ENCODE data around the gene VWA2. TPM values are rescaled to one million over a fixed set of nuclear protein-coding genes. Genes with fewer than 3 reads are reported as not detected.
A peak's percentile ranks its signal among the peaks of the same experiment; 100 is the strongest.

VWA2 gene
- polyA plus RNA-seq, 3 donors from 2014 or later: not detected

DNA sequence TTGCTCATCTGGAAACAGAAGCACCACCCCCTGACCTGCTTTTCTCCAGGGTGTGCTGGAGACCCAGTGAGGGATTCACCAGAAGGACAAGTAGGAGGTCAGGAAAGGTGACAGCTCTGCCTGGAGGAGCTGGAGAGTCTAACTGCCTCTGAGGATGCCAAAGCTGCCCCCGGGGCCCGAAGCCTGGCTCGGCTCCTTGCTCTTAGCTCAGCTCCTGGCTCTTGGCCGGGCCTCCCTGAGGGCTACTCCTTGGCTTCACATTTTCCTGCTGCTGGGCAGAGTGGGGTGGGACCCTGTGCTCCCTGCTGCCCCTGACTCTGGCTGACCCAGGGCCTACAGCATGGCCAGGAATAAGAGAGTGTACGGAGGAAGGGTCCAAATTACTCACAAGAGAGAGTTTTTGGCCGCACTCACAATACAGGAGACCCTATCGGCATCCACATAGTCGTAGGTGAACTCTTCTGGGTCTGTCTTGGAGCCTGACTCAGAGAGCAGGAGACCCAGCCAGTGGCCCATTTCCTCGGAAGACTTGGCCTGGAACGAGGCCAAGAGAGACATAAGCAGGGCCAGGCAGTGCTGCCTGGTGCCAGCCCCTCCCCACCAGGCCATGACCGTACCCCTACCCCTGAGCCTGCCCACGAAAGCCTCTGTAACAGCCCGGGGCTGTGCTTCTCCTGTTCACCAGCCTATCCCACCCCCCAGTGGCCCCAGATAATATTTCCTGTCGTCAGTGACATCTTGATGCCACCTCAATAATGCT lies 63.1 kb downstream of the VWA2 start:
- H3K4me1 Mint-ChIP-seq: peaks cover 9 to 12% of the 10 kb centered on the region in 2 donors
- DNase-seq: no peak
- H3K4me3 Mint-ChIP-seq: no peak overlapping the region
- peaks cover 4 to 15% (median 13%) of the 10 kb centered on the region in 3 donors for H3K36me3 Mint-ChIP-seq
- peaks cover 0 to 1% (median 0%) of the 10 kb centered on the region in 6 donors for H3K9me3 Mint-ChIP-seq
- H3K27ac Mint-ChIP-seq: no peak overlapping the region
- H3K27me3 Mint-ChIP-seq (ENCODE audit: low read depth in 3 of 3): peaks cover 2 to 4% (median 2%) of the 10 kb centered on the region in 3 donors

DNA sequence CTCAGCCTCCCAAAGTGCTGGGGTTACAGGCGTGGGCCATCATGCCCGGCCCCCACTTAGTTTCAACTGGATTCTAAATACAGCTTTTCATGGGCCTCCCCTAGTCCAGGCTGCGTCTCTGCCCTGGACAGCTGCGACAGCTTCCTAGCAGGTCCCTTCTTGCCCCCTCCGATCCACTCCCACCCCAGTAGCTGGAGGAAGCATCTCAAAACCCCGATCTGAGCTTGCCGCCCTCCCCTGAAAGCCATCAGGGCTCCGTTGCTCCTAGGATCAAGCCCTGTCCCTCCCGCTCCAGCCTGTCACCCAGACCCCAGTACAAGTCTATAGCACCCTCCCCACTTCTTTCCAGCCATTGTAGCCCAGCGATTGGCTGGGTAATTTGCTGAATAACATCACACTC lies 64.5 kb downstream of the VWA2 start:
- H3K27ac Mint-ChIP-seq: no peak overlapping the region
- H3K9me3 Mint-ChIP-seq: no peaks in the 10 kb centered on the region
- H3K27me3 Mint-ChIP-seq (ENCODE audit: low read depth in 3 of 3): peaks cover 2 to 4% (median 4%) of the 10 kb centered on the region in 3 donors
- peaks cover 9 to 12% of the 10 kb centered on the region in 2 donors for H3K4me1 Mint-ChIP-seq
- H3K4me3 Mint-ChIP-seq: peak overlapping the region in 4 of 5 donors; percentile 89 to 95 (median 91)
- H3K36me3 Mint-ChIP-seq: peaks cover 0 to 8% (median 6%) of the 10 kb centered on the region in 3 donors
- DNase-seq: no peak

DNA sequence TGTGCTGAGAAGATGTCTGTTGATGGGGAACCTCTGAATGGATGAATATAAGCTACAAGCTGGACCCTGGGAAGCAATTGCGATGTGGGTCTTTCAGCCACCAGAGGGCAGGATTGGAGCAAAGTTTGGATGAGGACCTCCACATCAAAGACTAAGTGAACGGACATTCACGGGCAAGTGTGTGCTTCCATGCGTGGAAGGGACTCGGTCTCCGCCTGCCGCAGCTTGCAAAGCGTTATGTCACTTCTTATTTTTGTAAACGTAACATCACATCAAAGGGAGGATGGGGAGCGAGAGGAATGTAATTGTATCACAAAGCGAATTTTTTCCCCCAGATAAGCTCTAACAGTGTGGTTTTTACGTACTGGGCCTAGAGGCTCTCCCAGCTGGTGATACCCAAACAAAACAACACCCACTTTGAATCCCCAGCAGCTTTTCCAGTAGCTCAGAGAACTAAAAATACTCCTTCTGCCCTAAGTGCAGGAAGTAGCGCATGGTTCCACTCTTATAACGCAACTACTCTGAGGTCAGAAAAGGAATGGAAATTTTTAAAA lies 65.0 kb downstream of the VWA2 start:
- Mint-ChIP-seq H3K27me3 (ENCODE audit: low read depth in 3 of 3) (peaks cover 2 to 4% (median 4%) of the 10 kb centered on the region in 3 donors), H3K4me1 (peaks cover 9 to 12% of the 10 kb centered on the region in 2 donors), H3K27ac (peak overlapping the region; percentile 20 to 65 (median 54)), H3K4me3 (peak overlapping the region; percentile 86 to 95 (median 90)), H3K9me3 (no peaks in the 10 kb centered on the region), H3K36me3 (peaks cover 0 to 8% (median 5%) of the 10 kb centered on the region in 3 donors)
- peak; percentile 60 to 68 (median 67) for DNase-seq

DNA sequence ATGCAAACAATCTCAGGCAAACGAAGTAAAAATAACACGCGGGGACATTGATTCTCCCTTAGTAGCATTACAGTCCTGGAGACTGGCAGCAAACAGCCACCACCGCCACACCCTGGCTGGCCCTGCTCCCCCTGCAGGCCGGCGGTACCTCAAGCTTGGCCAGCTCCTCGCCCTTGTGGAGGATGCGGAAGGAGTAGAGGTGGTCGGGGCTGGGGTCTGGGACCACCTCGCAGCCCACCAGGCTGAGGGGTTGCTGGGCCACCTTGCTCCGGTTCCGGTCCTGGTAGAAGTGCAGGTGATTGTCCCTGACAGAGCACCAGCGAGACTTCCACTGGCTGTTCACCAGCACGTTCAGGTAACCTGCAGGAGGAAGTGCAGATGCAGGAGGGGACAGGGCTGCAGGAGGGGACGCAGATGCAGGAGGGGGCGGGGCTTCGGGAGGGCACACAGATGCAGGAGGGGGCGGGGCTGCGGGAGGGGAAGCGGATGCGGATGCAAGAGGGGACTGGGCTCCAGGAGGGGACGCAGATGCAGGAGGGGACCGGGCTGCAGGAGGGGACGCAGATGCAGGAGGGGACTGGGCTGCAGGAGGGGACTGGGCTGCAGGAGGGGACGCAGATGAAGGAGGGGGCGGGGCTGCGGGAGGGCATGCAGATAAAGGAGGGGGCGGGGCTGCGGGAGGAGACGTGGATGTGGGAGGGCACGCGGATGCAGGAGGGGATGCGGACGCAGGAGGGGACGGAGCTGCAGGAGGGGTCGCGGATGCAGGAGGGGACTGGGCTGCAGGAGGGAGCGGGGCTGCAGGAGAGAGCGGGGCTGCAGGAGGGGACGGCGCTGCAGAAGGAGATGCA lies 65.7 kb downstream of the VWA2 start:
- H3K27ac Mint-ChIP-seq: peak overlapping the region; percentile 20 to 65 (median 54)
- DNase-seq: peak; percentile 34 to 54 (median 45)
- peaks cover 9 to 12% of the 10 kb centered on the region in 2 donors for H3K4me1 Mint-ChIP-seq
- H3K9me3 Mint-ChIP-seq: no peaks in the 10 kb centered on the region
- H3K36me3 Mint-ChIP-seq: peaks cover 0 to 3% (median 0%) of the 10 kb centered on the region in 3 donors
- peak overlapping the region; percentile 86 to 95 (median 90) for H3K4me3 Mint-ChIP-seq
- peaks cover 2 to 4% (median 4%) of the 10 kb centered on the region in 3 donors for H3K27me3 Mint-ChIP-seq (ENCODE audit: low read depth in 3 of 3)

DNA sequence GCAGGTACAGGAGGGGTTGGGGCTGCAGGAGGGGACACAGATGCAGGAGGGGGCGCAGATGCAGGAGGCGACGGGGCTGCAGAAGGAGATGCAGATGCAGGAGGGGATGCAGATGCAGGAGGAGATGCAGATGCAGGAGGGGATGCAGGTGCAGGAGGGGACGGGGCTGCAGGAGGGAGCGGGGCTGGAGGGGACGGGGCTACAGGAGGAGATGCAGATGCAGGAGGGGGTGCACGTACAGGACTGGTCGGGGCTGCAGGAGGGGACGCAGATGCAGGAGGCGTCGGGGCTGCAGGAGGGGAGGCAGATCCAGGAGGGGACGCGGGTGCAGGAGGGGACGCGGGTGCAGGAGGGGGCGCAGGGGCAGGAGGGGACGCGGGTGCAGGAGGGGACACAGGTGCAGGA lies 66.5 kb downstream of the VWA2 start:
- DNase-seq: no peak
- Mint-ChIP-seq H3K36me3 (no peaks in the 10 kb centered on the region), H3K27ac (no peak overlapping the region), H3K9me3 (no peaks in the 10 kb centered on the region), H3K4me1 (peaks cover 9 to 12% of the 10 kb centered on the region in 2 donors), H3K4me3 (peak overlapping the region; percentile 86 to 95 (median 90)), H3K27me3 (ENCODE audit: low read depth in 3 of 3) (peaks cover 2 to 4% (median 4%) of the 10 kb centered on the region in 3 donors)

DNA sequence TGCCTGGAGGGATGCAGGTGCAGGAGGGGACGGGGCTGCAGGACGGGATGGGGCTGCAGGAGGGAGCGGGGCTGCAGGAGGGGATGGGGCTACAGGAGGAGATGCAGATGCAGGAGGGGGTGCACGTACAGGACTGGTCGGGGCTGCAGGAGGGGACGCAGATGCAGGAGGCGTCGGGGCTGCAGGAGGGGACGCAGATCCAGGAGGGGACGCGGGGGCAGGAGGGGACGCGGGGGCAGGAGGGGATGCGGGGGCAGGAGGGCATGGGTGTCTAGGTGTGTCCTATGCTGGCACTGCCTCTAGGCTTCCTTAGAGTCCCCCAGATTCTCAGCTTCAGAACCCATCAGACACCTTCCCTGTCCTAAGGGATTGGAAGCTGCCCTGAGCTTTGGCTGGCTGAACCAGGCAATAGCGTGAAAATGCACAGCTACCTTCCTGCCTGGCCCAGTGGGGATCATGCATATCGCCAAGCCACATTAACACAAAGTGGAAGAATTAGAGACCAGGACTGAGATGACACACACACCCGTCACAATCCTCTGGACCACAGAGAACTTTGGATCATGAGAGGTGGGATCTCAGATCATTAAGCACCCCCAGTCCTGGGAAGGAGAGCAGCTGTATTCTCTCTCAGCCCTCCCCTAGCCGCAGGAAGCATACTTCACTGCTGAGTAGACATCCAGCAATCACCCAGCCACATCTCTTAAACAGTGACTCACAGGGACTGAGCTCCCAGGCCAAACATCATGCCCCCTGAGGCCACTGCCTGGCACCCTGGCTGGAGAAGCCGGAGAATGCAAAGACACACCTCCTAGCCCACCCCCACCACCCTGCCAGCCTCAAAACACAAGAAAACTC lies 67.3 kb downstream of the VWA2 start:
- DNase-seq: no peak
- peaks cover 9 to 12% of the 10 kb centered on the region in 2 donors for H3K4me1 Mint-ChIP-seq
- no peaks in the 10 kb centered on the region for H3K9me3 Mint-ChIP-seq
- H3K27ac Mint-ChIP-seq: no peak overlapping the region
- no peaks in the 10 kb centered on the region for H3K36me3 Mint-ChIP-seq
- H3K4me3 Mint-ChIP-seq: peak overlapping the region in 3 of 5 donors; percentile 13 to 65 (median 44)
- peaks cover 2 to 6% (median 4%) of the 10 kb centered on the region in 3 donors for H3K27me3 Mint-ChIP-seq (ENCODE audit: low read depth in 3 of 3)

DNA sequence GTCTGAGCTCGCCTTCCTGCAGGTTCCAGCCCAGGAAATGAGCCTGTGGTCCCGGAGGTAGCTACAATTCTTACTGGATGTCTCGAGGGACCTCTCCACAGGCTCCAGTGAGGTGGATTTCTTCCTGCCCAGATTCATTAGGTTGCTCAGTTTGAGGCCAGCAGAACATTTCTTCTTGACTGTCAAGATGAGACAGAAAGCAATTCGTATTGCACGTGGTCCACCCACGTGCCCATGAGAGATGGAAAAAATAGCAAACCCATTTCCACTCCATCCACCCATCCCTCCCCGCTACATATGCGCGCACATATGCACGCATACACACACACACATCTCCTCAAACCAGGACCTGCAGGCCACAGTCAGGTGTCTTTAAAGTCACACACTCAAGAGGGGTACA lies 68.7 kb downstream of the VWA2 start:
- no peak overlapping the region for H3K27ac Mint-ChIP-seq
- no peaks in the 10 kb centered on the region for H3K9me3 Mint-ChIP-seq
- peak overlapping the region in 1 of 5 donors; percentile 33 for H3K4me3 Mint-ChIP-seq
- H3K36me3 Mint-ChIP-seq: no peaks in the 10 kb centered on the region
- H3K4me1 Mint-ChIP-seq: peaks cover 9 to 12% of the 10 kb centered on the region in 2 donors
- H3K27me3 Mint-ChIP-seq (ENCODE audit: low read depth in 3 of 3): peaks cover 2 to 6% (median 6%) of the 10 kb centered on the region in 3 donors
- no peak for DNase-seq

DNA sequence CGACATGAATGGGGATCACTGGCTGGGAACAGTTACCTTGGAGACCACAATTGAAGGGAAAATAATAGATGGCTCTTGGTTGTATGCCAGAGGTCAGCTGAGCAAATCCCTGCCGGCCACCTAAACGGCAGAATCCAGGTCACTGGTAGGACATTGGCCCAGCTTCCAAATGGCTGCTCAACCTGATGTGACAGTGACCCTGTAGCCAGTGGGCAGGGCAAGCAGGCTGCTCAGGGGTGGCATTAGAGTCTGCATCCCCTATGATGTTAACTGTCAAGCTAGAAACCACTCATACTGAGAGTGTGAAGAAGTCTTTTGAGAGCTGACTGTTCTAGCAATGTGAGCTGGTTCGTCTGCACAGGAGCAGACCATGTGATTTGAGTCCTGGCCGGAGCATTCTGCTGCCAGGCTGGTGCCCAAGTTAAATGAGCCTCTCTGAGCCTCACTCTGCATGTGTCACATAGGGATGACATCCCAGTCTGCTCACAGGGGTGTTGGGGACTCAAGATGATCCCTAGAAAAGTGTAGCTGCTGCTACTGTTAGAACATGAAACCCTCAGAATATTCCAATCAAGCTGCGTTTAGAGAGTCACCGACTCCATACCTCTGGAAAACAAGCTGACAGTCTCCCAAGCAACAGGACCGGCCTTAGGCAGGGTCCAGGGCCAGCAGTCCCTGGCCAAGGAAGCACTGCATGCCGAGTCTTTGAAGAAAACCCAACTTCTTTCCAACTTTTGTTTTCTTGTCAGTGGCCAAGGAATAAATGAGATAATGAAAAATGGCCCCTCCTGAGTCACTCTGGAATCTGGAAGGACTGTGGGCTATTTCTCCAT lies 69.7 kb downstream of the VWA2 start:
- no peak overlapping the region for H3K27ac Mint-ChIP-seq
- H3K27me3 Mint-ChIP-seq (ENCODE audit: low read depth in 3 of 3): peaks cover 2 to 6% (median 6%) of the 10 kb centered on the region in 3 donors
- H3K4me1 Mint-ChIP-seq: peaks cover 8 to 10% of the 10 kb centered on the region in 2 donors
- no peaks in the 10 kb centered on the region for H3K9me3 Mint-ChIP-seq
- no peak overlapping the region for H3K4me3 Mint-ChIP-seq
- DNase-seq: no peak
- H3K36me3 Mint-ChIP-seq: no peaks in the 10 kb centered on the region

DNA sequence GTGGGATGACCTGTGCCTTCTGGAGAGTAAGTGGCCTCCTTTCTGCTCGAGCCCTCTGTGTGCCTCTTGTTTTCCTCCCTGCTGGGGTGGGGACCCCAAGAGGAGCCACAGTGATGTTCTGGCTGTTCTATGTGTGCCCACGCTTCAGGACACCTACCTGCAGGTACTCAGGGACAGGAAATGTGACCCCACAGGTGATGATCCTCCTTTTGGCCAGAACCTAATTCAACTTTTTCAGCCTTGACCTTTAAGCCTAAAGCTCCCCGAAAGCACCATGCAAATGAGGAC lies 70.3 kb downstream of the VWA2 start:
- no peak for DNase-seq
- Mint-ChIP-seq H3K27ac (no peak overlapping the region), H3K36me3 (no peaks in the 10 kb centered on the region), H3K4me3 (no peak overlapping the region), H3K4me1 (peaks cover 2 to 4% of the 10 kb centered on the region in 2 donors), H3K9me3 (no peaks in the 10 kb centered on the region), H3K27me3 (ENCODE audit: low read depth in 3 of 3) (peaks cover under 1 to 6% (median 4%) of the 10 kb centered on the region in 3 donors)

DNA sequence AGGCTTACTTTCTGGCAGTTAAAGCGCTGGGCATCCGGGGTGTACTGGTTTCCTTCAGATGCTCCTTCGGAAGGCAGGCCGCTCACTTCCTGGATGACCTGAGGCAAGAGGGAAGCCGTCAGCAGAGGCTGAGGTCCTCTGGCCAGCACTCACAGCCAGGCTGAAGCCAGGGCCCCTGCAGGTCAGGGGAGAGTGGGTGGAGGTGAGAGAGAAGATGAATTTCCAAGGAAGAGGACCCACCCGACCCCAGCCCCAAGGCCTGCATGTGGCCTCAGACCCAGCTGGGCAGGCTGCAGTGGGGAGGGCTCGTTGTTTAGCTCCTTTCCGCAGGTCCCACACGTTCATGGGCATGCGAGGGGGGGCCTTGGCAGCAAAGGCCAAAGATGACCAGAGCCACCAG lies 71.3 kb downstream of the VWA2 start:
- no peak for DNase-seq
- Mint-ChIP-seq H3K27me3 (ENCODE audit: low read depth in 3 of 3) (peaks cover 2 to 6% (median 2%) of the 10 kb centered on the region in 3 donors), H3K4me3 (no peak overlapping the region), H3K27ac (no peak overlapping the region), H3K36me3 (no peaks in the 10 kb centered on the region), H3K4me1 (no peaks in the 10 kb centered on the region), H3K9me3 (no peaks in the 10 kb centered on the region)

DNA sequence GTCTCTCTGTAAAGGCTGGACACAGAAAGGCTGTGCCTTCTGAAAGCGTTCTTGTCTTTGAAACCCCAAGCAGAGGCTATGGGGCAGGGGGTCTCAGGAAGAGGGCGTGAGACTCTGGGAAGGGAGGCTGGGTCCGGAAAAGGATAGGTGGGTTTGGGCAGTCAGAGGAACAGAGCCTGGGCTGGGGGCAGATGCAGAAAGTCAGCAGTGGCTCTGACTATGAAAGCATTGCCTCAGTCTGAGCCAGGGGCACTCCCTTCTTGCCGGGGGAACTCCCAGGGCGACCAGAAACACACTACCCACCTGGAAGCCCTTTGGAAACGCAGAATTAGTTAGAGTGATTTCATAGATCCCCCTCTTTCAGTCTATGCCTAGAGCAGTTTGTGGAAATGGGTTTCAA lies 72.0 kb downstream of the VWA2 start:
- H3K27me3 Mint-ChIP-seq (ENCODE audit: low read depth in 3 of 3): peaks cover 2 to 6% (median 2%) of the 10 kb centered on the region in 3 donors
- H3K9me3 Mint-ChIP-seq: no peaks in the 10 kb centered on the region
- DNase-seq: no peak
- H3K27ac Mint-ChIP-seq: no peak overlapping the region
- H3K36me3 Mint-ChIP-seq: no peaks in the 10 kb centered on the region
- no peaks in the 10 kb centered on the region for H3K4me1 Mint-ChIP-seq
- no peak overlapping the region for H3K4me3 Mint-ChIP-seq

DNA sequence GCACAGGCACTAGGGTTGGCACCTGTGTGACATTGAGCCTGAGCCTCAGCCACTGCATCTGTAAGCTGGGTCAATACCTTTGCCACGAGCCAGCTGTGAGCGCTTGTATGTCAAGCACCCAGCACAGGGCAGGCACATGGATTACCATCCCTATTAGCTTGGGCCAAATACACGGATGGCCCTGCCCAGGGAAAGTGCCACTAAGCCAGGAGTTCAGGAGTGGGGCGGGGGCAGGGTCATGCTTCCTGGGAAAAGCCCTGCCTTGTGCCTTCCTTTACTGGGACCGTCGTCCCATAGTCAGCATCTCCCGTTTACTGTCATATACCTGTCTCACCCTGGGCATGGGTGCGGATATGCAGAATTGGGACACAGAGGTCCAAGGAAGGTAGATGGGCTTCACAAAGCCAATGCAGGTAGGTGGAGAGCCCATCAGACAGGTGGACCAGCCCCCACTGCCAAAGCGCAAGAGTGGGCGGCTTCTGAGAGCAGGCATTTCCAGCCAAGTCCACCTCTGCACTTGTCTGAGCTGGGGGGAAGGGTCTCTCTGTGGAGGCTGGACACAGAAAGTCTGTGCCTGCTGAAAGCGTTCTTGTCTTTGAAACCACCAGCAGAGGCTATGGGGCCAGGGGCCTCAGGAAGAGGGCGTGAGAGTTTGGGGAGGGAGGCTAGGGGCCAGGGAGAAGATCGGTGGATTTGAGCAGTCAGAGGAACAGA lies 72.6 kb downstream of the VWA2 start:
- Mint-ChIP-seq H3K4me1 (no peaks in the 10 kb centered on the region), H3K9me3 (no peaks in the 10 kb centered on the region), H3K4me3 (no peak overlapping the region), H3K36me3 (no peaks in the 10 kb centered on the region), H3K27me3 (ENCODE audit: low read depth in 3 of 3) (peaks cover 2 to 4% (median 2%) of the 10 kb centered on the region in 3 donors), H3K27ac (no peak overlapping the region)
- DNase-seq: no peak
